ENCODE data around the gene MUC4.
"Not testable (repeated sequence)": the region's sequence is repeated elsewhere in the genome, so short reads cannot be mapped to it uniquely, and the experiment has no call there.

Gene MUC4

DNA sequence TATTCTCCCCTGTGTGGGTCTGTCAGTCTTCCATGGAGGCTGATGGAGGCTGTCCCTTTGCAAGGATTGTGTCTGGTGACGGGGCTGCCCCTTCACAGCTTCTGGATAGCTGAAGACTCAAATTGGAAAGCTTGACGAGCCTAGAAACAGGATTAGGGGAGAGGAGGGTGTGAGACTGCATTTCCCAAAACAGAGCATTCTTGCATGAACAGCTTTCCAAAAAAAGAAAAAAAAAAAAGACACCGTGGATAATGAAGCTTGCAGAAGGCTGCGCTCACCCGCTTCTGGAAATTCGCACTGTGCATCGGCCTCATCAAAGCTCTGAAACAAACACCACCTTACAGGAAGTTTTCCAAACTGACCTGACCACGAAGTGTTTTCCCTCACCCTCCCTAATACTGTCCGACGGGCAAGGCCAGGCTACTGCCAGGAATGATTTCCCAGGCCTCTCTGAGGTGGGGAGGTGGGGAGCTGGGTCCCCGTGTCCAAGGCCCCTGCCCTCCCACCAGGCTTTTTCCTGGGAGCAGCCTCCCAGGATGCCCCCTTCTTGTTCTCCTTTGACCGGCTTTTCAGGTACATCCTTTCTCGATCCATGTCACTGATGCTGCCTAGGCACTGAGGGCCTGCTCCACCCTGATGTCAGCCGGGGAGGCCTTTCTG is 24.9 kb upstream of the MUC4 start:
- DNase-seq (ENCODE audit: low read depth, low spot score): no peak
- H3K4me3 ChIP-seq (ENCODE audit: low read length): no peak overlapping the region

DNA sequence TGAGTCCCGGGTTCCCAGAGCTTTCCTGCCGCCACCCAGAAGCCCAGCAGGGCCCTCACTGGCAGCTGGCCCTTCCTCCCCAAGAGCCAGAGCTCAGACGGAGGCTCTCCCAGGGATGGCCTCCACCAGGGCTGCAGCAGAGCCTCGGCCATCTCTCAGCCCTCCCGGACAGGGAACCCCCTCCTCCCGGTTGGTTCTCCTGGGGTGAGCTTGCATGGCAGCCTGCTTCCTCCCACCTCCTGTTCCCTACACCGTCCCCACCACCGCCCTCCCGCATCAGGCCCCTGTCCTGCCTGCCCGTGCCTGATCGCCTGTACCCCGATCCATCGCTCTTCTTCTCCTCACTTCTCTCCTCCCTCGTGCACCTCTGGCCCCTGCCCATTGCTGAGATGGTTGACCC is 24.1 kb upstream of the MUC4 start:
- DNase-seq (ENCODE audit: low read depth, low spot score): no peak
- no peak overlapping the region for H3K4me3 ChIP-seq (ENCODE audit: low read length)

DNA sequence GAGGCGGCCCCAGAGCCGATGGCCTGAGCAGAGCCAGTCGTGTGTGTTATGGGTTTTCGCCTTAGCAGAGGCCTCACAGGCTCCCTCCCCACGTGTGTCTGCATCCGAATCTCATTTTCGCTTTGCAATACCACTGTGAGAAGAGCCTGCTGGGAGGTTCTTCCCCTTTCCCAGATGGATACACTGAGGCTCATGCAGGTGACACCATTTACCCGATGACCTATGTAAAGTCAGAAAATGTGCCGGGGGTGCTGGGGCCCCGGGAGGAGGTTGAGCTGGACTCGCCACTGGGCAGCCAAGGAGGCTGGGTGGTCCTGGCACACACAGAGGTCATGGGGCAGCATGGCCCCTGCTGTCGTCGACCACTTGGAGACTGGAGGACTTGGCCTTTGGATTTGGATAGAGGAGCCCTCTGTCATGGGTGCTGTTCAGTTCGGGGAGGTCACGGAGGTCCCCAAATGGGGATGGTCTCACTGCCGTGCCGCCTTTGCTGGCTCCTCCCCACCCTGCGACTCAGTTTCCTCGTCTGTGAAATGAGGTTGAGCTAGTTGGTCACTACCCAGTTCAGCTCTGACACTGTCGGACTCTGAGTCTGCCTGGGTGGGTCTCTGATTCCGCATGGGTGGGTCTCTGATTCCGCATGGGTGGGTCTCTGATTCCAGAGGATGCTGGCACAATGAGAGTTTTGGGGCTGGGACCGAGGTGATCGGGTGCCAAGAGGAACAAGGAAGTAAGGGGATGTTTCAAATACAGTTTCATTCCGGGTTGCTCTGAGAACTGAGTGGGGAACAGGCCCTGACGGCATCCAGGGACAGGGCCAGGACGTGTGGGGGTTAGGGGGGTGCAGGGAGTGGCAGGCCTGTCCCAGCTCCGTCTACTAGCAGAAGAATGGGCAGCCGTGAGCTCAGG is 23.2 kb upstream of the MUC4 start:
- no peak overlapping the region for H3K4me3 ChIP-seq (ENCODE audit: low read length)
- no peak for DNase-seq (ENCODE audit: low read depth, low spot score)

DNA sequence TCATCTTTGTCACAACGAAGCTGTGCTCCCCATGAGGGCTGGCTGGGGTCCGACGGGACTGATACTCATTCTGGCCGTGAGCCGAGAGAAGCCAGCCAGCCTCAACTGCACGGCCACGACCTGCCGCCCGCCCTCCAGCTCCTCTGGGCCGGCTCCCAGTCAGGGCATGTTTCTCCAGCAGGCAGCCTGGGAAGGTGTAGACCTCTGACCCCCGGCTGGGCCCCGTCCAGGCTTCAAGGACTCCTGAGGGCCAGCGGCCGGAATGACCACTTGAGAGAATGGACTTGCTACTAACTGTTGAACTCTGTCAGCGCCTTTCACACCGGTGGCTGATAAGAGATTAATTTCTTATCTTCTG is 18.1 kb upstream of the MUC4 start:
- no peak for DNase-seq (ENCODE audit: low read depth, low spot score)
- H3K4me3 ChIP-seq (ENCODE audit: low read length): no peak overlapping the region

DNA sequence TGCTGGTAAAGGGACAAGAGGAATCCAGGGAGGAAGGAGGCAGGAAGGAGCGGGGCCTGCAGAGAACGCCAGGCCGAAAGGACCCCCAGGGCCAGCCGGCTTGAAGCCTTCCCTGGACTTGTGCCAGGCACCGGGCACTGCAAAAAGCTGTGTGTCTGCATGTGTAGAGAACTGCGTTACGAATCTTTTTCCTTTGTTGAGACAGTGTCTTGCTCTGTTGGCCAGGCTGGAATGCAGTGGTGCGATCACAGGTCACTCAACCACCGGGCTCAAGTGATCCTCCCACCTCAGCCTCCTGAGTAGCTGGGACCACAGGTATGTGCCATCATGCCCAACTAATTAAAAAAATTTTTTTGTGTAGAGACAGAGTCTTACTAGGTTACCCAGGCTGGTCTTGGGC is 17.0 kb upstream of the MUC4 start:
- no peak overlapping the region for H3K4me3 ChIP-seq (ENCODE audit: low read length)
- no peak for DNase-seq (ENCODE audit: low read depth, low spot score)

DNA sequence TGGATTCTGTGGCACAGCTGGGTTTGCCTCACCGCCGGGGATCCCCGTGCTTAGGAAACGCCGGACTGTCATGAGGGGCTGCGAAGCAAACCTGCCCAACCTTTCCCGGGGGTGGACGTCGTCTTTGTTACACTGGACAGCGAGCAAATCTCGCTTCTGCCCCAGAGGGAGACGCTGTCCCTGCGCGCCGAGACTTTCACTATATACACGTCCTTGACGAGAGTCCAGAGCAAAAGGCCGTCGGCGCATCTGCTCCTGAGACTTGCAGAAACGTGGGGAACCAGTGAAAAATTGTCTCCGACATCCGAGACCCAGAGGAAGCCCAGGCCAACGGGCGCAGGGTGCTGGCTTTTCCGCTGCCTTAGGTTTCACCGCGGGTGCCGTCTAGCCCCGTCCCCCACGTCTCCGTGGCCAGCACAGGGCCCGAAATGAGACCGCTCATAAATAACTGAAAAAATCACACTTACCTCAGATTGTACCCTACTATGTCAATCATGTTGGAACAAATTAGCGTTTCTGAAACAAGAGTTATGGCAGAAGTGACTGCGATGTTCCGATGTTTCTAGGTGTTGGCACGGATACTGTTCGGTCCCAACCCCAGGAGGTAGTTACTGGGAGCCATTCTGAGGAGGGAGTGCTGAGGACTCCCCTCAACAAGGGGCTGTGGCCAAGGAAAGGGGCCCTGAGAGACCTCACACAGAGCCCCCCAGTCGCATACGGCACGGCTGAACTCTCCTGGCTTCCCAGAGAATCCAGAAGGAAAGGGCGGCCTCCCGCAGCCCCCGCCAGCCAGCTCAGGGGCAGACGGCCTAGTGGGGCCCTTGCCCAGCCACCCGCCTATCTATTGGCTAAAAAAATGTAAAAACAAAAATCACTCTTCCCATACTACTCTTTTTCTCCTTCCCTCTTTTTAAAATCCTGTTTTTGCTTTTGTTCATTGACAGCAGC is 14.4 kb upstream of the MUC4 start:
- no peak for DNase-seq (ENCODE audit: low read depth, low spot score)
- no peak overlapping the region for H3K4me3 ChIP-seq (ENCODE audit: low read length)

DNA sequence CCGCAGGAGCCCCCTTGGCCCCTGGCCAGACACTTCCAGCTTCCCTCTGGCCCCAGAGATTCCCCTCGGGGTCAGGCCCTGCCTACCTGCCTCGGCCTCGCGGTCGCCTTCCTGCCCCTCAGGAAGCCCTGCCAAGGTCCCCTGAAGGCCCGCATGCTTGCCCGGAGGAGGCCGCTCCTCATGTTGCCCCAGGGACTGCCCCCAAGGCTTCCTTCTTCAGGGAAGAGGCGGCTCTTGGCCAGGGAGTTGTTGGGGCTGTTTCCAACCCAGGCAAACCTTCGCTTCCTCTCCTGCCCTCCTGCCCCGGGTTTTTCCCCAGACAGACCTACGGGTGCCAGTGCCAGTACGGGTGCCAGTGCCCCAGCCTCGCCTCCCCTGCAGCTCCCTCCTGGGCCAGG is 13.5 kb upstream of the MUC4 start:
- DNase-seq (ENCODE audit: low read depth, low spot score): no peak
- no peak overlapping the region for H3K4me3 ChIP-seq (ENCODE audit: low read length)

DNA sequence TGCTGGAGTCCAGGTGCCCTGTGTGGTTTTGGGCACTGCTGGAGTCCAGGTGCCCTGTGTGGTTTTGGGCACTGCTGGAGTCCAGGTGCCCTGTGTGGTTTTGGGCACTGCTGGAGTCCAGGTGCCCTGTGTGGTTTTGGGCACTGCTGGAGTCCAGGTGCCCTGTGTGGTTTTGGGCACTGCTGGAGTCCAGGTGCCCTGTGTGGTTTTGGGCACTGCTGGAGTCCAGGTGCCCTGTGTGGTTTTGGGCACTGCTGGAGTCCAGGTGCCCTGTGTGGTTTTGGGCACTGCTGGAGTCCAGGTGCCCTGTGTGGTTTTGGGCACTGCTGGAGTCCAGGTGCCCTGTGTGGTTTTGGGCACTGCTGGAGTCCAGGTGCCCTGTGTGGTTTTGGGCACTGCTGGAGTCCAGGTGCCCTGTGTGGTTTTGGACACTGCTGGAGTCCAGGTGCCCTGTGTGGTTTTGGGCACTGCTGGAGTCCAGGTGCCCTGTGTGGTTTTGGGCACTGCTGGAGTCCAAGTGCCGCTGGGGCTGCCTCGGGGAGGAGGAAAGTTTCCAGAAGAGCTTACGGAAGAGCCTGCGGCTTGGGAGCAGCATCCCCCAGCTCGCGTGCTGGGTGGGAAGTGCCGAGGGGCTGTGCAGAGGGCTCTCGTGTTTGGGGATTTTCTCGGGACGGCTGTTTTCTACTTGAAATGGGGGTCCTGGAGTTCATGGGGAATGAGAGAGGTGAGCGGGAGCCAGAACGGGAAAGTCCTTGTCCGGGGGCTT is 12.9 kb upstream of the MUC4 start:
- not testable (repeated sequence) for DNase-seq (ENCODE audit: low read depth, low spot score); H3K4me3 ChIP-seq (ENCODE audit: low read length)

DNA sequence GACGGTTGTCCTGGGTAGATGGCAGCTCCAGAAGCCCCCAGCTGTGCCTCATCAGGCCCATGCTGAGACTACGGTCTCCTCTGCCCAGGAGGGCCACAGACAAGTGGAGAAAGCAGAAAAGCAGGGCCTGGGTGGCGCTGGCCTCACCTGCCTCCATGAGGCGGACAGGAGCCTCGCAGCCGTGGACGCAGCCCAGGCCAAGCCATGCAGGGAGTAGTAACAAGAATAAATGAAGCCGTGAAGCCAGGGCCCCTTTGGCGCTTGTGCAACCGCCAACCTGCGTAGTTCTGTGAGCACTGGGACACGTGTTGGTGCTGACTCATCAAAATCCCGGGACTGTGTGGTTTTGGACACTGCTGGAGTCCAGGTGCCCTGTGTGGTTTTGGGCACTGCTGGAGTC is 12.3 kb upstream of the MUC4 start:
- no peak for DNase-seq (ENCODE audit: low read depth, low spot score)
- H3K4me3 ChIP-seq (ENCODE audit: low read length): no peak overlapping the region

DNA sequence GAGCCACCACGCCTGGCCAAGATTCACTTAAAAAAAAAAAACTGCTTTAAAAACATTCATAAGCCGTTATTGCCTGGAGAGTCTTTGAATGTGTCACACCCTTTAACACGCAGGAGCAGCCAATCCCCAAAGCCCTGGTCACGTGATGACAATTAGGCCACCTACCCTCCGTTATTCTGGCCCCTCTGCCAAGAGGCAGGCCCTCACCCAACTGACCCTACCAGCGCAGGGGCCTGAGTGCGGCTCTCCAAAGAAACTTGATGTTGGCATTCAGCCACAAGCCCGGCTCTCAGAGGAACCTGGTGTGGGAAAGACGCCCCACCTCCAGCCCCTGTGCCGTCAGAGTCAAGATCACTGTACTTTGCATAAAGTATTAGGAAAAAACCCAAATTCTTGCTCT is 11.6 kb upstream of the MUC4 start:
- DNase-seq (ENCODE audit: low read depth, low spot score): no peak
- H3K4me3 ChIP-seq (ENCODE audit: low read length): no peak overlapping the region

DNA sequence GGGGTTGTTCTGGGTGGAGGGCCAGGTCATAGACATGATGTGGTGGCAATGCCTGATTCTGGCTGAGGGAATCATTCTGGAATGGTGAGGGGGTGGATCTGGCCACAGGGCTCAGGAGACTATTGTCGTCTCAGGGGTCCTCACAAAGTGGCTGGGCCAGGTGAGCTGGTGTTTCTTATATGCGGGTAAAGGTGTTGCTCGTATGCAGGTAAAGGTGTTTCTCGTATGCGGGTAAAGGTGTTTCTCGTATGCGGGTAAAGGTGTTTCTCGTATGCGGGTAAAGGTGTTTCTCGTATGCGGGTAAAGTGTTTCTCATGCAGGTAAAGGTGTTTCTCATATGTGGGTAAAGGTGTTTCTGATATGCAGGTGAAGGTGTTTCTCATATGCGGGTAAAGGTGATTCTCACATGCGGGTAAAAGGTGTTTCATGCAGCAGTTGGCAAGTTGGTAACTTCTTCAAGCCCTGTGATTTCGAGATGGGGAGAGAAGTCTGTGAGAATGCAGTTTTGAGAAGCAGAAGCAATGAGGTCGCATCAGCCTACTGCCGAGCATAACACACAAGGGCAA is 10.5 kb upstream of the MUC4 start:
- no peak for DNase-seq (ENCODE audit: low read depth, low spot score)
- no peak overlapping the region for H3K4me3 ChIP-seq (ENCODE audit: low read length)

DNA sequence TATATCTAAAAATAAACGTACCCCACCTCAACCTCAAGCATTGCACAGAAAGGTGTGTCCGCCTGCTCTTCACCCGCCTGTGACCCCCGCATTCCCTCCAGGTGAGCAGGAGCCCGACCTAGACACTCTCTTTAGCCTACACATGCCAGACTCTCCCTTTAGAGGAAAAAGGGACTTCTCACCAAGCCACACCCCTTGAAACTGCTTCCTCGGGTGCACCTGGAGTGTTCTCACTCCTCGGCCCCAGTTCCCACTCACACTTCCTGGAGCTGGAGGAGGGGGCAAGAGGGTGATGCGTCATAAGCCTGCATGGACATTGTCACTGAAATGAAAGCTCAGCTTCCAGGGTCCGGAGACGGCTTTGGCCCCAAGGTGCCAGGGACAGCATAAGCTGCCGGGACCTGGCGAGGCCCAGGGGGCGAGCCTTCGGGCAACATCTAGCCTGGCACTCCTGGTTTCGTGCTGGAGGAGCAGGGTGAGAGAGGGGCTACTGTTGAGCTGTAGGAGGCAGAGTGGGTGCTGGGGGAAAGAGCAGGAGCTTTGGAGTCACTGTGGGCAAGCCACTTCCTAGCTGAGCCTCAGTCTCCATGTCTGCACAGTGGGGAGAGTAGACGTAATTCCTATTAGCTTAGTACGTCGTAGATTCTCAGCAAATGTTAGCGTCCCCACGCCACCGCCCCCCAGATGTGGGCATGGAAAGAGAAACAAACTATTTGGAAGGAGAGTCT is 9.8 kb upstream of the MUC4 start:
- no peak overlapping the region for H3K4me3 ChIP-seq (ENCODE audit: low read length)
- DNase-seq (ENCODE audit: low read depth, low spot score): no peak

DNA sequence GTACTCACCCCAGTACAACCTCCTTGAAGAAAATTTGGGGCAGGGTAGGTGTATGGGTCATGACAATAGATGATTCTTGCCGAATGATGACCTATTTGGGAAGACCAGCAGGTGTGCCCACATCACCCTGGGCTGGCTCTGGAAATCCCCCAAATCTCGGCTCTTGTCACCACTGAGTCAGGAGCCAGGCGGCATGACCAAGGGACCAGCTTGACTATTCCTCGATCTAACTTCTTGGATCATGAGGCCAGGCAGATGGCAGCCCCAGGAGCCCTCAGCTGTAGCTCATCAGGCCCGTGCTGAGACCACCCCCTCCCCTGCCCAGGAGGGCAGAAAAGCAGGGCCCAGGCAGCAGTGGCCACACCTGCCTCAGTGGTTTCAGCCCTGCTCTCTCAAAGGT is 9.2 kb upstream of the MUC4 start:
- no peak for DNase-seq (ENCODE audit: low read depth, low spot score)
- H3K4me3 ChIP-seq (ENCODE audit: low read length): no peak overlapping the region

DNA sequence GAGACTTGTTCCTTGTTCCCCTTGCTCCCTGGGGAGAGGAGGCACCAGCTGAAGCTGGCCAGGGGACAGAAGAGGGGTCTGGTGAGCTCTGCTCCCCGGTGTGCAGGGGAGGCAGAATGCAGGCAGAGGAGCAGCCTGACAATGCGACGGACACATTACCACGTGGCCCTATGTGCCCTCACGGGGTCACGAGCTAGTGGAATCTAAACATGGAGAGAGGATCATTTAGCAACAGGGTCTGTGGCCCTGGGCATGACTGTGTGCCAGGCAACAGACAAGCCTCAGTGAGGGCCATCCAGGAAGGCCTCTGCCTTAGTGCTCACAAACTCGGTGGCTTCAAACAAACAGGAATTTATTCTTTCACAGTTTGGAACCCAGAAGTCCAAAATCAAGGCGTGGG is 8.5 kb upstream of the MUC4 start:
- no peak for DNase-seq (ENCODE audit: low read depth, low spot score)

DNA sequence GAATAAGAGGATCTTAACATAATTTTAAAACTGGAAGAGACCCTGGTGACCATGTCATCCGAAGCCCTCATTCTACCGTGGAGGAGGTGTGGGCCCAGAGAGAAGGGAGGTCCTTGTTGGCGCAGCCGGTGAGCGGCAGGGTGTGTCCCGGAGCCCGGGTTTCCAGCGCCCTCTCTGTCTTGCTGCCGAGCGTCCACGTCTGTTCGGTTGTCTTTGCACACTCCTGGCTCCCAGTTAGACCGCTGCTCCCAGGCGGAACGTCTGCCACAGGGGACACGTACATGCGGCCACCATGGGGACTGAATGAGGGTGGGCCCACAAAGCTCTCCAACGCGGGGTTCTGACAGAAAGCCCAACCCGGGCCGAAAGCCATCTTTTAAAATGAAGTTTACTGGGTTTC is 6.6 kb upstream of the MUC4 start:
- no peak overlapping the region for H3K4me3 ChIP-seq (ENCODE audit: low read length)
- no peak for DNase-seq (ENCODE audit: low read depth, low spot score)

More for the DNA sequence above, 8.5 kb upstream of the MUC4 start:
- H3K4me3 ChIP-seq (ENCODE audit: low read length): no peak overlapping the region

DNA sequence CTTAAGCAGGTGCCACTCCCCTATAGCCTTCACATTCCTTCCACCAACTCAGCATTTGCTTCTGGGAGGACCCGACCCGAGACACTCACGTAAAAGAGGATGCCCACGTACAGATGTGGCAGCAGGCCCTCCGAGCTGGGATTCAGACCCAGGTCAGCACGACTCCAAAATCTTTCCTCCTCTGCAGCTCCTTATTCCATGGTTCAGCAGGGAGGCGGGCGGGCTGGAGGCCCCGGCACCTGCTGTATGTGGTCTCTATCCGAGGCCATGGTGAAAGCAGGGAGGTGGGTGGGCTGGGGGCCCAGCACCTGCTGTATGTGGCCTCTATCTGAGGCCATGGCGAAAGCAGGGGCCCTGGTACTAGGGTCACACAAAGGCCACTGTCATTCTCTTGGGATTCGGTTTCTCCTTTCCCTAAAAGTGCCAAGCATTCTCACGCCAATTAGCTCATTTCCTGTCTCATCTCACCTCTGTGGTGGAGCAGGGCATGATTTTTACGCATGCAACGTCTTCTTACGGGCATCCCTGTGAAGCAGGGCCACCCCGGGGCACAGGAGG is 5.9 kb upstream of the MUC4 start:
- no peak for DNase-seq (ENCODE audit: low read depth, low spot score)
- no peak overlapping the region for H3K4me3 ChIP-seq (ENCODE audit: low read length)

DNA sequence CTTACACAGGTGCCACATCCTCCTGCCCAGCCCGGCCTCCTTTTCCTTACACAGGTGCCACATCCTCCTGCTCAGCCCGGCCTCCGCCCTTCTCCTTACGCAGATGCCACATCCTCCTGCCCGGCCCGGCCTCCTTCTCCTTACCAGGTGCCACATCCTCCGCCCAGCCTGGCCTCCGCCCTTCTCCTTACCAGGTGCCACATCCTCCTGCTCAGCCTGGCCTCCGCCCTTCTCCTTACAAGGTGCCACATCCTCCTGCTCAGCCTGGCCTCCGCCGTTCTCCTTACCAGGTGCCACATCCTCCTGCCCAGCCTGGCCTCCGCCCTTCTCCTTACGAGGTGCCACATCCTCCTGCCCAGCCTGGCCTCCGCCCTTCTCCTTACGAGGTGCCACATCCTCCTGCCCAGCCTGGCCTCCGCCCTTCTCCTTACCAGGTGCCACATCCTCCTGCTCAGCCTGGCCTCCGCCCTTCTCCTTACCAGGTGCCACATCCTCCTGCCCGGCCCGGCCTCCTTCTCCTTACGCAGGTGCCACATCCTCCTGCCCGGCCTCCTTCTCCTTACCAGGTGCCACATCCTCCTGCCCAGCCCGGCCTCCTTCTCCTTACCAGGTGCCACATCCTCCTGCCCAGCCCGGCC is 4.7 kb upstream of the MUC4 start:
- DNase-seq (ENCODE audit: low read depth, low spot score); H3K4me3 ChIP-seq (ENCODE audit: low read length): not testable (repeated sequence)
